GM13977 (cell line): Measurements from ENCODE around the gene AKAP4.

ENCODE experiments used
- DNase-seq: peaks from one replicate; pipeline ENCODE4 v3.0.0; 2012; ENCODE audit warnings: low spot score
- CTCF ChIP-seq: IDR thresholded peaks from 2 replicates; pipeline ENCODE4 v1.5.1; 2012; ENCODE audit warnings: mild to moderate bottlenecking, control low read depth; ENCODE audit not compliant: insufficient read depth; ENCODE audit errors: extremely low read depth, missing control alignments
- in situ Hi-C: fragments of 300-500 bp; cut with MboI; formaldehyde crosslinking; loops from one replicate; pipeline ENCODE4 v1.12.0; 2022; ENCODE audit warnings: low sequenced_read_pairs, low pct_unique_long_range_greater_than_20kb, mixed read lengths, inconsistent platforms; ENCODE audit not compliant: unreplicated experiment

AKAP4 gene

GRCh38 chrX:50200907-50201306, at the start of gene AKAP4:
Gene AKAP4, minus strand, starts transcription at chrX:50201007. Its CDS starts 118 bp downstream, at chrX:50200889.
- no peak for DNase-seq
- in situ Hi-C loops: no loop called here
- no peak for TF ChIP-seq CTCF

- in situ Hi-C loops: no loop called here
- no peak for DNase-seq
- no peak for TF ChIP-seq CTCF
Measured at GRCh38 chrX:50211510-50211909, 10.7 kb upstream of the AKAP4 start.

- no peak for TF ChIP-seq CTCF
- in situ Hi-C loops: no loop called here
- DNase-seq: no peak
Measured at GRCh38 chrX:50206753-50207152, 5.9 kb upstream of the AKAP4 start.

- in situ Hi-C loops: no loop called here
- peak; percentile 53 for TF ChIP-seq CTCF
- peak; percentile 64 for DNase-seq
Measured at GRCh38 chrX:50204364-50204899, 3.6 kb upstream of the AKAP4 start, which contains the start of gene CCNB3. Gene CCNB3, plus strand, starts transcription at chrX:50204765. Its CDS starts 80,399 bp downstream, at chrX:50285164.

GRCh38 chrX:50202539-50202938, 1.7 kb upstream of the AKAP4 start:
- no peak for TF ChIP-seq CTCF
- in situ Hi-C loops: no loop called here
- no peak for DNase-seq

- TF ChIP-seq CTCF: no peak
- in situ Hi-C loops: no loop called here
Measured at GRCh38 chrX:50198348-50198747, 2.5 kb downstream of the AKAP4 start.

GRCh38 chrX:50188859-50189600, 11.8 kb downstream of the AKAP4 start:
- TF ChIP-seq CTCF: no peak
- in situ Hi-C loops: no loop called here

More at GRCh38 chrX:50198348-50198747, 2.5 kb downstream of the AKAP4 start:
- DNase-seq: no peak

More at GRCh38 chrX:50188859-50189600, 11.8 kb downstream of the AKAP4 start:
- DNase-seq: no peak
